Activated CD4-positive, alpha-beta T cell treated with anti-CD3 and anti-CD28 coated beads for 4 hours (primary cell): ENCODE measurements around the gene UNC80.

Experiments
- DNase-seq, 2 donors: peaks; one replicate each; pipeline ENCODE4 v3.0.0-alpha.2; 2020

Gene UNC80

DNA sequence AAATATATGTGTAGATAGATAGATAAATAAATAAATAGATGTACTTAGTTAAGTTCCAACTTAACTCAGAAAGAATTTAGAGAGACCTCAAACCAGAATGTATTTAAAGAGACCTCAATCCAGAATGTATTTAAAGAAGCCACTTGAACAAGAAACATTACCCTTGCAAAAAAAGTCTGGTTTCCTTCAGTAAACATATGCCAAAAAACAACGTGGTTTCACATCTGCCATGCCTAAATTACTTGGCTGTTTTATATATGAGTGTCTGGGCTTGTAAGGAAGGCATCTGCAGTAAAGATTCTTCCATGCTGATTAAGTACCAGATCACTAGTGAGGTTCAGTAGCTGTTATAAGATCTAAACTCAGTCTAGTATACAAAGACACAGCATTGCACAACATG, 201.7 kb downstream of the UNC80 start:
- DNase-seq: no peak

DNA sequence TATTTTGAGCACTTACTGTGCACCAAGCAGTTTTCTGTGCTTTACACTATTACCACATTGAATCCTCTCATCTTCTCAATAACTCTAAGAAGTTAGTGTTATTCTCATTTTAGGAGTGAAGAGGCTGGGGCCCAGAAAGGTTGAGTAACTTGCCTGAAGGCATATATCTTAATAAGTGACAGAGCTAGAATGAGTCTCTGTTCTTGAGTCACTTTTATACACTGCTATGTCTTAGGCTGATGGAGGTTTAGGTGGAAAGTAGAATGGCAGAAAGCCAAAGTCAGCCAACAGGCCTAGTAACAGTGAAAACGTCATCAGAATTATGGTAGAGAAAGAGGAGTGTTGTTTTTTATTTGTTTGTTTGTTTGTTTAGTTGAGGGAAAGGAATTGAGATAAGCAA, 202.9 kb downstream of the UNC80 start:
- no peak for DNase-seq

- DNase-seq: no peak
Measured at GRCh38 chr2:209976698-209977385, 205.2 kb downstream of the UNC80 start.

DNA sequence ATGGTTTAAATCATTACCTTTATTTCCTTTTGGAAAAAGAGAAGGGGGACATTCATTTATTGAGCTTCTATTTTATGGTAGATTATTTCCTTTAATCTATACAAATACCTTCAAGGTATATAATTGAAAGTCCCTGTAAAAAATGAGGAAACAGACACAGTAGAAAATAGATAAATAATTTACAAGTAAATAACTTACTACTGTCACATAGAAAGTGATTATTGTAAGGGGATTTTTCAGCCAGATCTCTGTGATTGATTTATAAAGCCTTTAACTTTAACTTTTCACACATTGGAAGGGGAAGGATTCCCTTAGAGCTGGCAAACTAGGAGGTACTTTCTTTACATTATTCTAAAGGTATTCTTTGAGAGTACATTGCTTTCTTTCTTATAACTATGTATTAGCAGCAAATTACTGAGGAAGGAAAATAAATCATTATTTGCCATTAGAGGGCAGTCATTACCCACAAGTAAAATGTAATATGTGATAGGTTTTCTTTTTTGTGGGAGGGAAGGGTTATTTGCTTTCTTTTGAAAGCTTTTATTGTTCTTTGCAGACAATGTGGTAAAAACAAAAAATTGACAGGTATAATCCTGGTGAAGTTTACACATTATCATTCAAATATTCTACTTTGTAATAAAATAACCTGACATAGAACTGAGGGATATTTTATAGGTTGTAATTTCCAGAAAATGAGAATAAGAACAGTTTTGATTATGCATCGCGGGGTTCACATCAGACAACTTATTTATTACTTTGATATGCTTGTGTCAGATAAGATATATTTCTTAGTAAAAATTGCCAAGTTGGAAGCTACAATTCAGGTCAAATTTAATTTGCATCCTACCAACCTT, 206.0 kb downstream of the UNC80 start:
- no peak for DNase-seq

DNA sequence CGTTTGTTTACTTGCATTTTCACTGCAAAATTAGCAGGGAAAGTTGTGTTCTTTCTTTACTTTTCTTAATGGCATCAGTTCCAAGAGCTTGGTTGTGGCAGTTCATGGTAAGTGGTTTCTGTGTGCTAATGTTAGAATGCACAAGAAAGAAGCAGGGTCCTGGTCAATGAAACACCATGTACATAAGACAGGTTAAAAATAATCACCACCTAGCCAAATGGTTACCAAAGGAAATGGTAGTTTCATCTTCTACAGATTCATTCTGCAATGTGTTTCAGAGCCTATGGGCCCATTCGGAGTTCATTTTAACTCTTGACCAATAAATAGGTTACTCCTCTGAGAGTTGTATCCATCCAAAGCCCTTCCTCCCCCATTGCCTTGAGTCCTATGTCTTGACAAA, 212.7 kb downstream of the UNC80 start:
- no peak for DNase-seq

GRCh38 chr2:209985874-209986273, 214.2 kb downstream of the UNC80 start:
- DNase-seq: no peak

DNA sequence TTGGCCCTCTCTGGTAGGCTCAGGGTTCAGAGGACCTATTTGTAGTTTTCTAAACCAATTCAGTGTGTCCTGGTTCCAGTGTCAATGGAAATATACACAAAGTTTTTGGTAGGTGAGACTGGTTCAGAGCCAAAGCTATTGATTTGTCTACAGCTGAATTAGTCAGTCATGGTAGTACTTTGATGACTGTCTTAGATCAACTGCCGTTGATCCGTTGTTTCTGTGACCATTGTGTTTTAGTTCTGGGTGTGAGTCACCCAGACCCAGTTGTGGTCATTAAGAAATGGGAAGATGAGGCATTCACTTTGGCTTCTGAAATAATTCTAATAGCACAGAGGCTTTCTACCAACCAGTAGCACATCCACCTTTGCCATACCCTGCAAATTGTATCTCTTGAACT, 214.8 kb downstream of the UNC80 start:
- DNase-seq: no peak

GRCh38 chr2:209988010-209988409, 216.4 kb downstream of the UNC80 start:
- no peak for DNase-seq

- DNase-seq: no peak
Measured at GRCh38 chr2:209990838-209991237, 219.2 kb downstream of the UNC80 start.

DNA sequence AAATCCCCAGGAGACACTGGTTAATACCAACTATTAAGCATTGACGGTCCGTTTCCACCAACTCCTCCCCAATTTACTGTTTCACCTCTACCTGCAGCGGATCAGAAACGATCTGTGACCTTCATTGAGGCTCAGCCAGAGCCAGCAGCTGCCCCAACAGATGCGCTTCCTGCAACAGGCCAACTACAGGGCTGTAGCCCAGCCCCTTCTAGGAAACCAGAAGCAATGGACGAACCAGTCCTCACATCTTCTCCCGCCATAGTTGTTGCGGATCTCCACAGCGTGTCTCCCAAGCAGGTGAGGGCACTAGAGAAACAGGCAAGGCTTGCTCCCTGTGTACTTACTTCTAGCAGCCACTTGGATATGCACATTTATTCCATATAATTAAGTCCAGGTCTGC, 222.3 kb downstream of the UNC80 start:
- DNase-seq: no peak

- DNase-seq: no peak
Measured at GRCh38 chr2:209998596-209998995, 227.0 kb downstream of the UNC80 start.

- DNase-seq: no peak
Measured at GRCh38 chr2:210000464-210001324, 229.1 kb downstream of the UNC80 start.

DNA sequence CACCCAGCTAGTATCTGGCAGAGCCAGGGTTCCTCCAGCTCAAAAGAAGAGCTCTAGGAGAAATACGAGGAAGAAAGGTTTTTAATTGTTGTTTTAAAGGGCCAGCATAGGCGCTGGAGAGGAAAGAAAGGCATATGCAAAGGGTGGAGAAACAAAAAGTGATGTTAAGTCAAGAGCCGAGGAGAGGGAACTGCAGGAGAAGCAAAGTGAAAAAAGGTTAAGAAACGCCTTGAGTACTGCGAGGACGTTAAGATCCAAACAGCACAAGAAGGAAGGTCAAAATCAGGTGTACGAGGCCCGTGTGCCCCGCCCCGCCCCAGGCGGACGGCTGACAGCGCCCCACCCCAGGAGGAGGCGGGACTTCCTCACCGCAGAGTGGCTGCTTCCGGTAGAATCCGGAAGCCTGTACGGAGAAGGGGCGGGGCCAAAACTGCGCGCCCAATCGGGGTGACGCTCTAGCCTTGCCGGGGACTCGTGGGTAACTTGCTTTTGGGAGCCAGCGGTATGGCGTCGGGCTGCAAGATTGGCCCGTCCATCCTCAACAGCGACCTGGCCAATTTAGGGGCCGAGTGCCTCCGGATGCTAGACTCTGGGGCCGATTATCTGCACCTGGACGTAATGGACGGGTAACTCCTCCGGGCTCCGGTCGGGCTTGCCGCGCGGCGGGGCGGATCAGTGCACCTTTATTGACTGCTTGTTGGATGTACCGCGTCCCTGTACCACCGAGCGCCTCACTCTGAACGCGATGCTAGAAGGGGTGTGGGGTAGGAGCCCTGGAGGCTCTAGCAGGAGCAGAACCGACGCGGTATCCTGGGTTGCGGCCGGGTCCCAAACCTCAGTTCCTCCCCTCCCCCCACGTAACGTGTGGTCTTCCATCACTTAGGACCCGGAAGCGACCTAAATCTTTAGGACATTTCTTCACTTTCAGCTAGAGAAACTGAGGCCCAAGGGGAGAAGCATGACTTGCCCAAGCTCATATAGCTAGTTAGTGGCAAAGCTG, 230.8 kb downstream of the UNC80 start, which contains the start of gene RPE:
TSS of gene RPE (plus strand) at position 481 of the 1,000 bp plus-strand sequence. CDS start at position 505, 24 bp downstream.
- peak; percentile 97 to 98 for DNase-seq

- DNase-seq: no peak
Measured at GRCh38 chr2:210003359-210003758, 231.7 kb downstream of the UNC80 start.

DNA sequence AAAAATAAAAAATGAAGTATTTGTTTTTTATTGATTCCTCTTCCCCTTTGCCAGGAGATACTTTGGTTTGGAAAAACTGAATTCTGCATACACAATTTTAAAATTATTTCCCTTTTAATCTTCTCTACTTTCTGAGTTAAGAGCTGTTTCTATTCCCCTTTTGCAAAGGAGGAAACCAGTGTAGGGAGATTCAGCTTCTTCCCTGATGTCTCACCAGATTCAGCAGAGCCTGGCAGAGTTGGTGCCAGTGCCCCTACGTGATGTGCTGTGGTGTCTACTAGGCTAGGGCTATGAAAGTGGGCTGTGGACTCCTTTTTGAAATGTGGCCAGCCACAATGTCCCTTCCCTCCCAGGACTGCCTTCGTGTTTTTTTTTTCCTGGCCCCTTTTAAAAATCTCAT, 233.2 kb downstream of the UNC80 start:
- no peak for DNase-seq

DNA sequence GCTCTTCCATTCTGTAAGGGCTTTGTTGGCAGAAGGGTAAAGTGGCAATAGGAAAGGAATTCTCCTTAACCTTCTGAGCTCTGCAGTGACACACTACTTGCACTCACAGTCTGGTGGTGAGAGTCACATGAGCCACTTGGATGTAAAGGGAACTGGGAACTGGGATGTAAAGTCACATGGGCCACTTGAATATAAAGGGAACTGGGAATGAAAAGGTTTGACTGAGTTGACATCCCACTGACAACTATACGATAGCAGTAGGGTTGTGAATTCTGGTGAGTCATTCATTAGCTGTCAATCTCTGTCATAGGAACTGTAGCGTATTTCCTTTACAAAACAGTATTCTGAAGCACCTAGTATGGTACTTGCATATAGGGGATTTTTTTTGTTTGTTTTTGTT, 236.3 kb downstream of the UNC80 start:
- no peak for DNase-seq

DNA sequence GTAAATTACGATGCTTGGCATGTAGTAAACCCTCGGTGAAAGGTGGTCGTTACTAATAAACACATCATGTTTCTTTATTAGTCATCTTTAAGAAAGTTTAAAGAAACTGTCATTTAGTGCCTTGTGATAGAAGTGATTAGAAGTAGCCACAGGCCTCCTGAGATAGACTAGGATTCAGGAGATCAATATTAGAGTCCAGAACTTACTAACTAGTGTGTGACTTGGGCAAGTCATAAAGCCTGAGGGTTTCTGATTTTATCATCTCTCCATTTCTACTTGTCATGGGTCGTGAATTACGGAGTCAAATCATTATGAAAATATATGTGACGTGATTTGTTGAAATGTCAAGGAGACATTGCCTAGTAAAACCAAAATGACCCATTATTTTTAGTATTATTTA, 237.5 kb downstream of the UNC80 start:
- no peak for DNase-seq

DNA sequence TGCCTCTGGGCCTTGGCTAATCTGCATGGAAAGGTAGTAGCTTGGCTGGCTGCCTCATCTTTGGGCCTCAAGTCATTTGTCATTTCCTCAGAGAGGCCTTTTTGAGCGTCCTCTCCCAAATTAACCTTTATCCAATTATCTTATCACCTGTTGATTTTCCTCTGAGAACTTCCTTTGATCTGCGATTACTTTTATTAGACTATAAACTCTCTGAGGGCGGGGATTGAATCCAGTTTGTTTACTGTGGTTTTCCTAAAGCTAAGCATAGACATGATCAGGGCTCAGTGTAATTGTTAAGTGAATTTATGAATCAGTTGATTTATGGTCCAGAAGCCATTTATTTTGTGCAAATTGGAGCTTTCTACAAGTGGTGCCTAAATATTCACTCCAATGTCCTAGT, 238.3 kb downstream of the UNC80 start:
- no peak for DNase-seq

- DNase-seq: no peak
Measured at GRCh38 chr2:210020138-210020537, 248.5 kb downstream of the UNC80 start.

DNA sequence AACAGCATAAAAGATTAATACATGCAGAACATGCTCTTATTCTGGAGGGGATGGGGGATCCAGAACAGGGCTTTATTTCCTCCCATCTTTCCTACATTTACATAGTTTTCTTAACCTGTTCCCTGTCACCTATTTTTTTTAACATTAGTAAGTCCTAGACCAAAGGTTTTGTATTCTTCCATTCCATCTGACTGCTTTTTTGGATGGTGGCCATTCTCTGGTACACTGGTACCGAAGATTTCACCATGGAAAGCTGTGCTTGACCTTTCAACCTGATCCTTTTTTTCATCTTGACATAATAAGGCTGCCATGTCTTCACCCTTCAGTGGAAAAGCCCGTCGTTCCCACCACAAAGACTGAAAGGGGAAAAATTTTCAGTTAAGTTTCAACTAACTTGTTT, 251.2 kb downstream of the UNC80 start:
- no peak for DNase-seq

GRCh38 chr2:210027608-210028007, 256.0 kb downstream of the UNC80 start:
- no peak for DNase-seq

DNA sequence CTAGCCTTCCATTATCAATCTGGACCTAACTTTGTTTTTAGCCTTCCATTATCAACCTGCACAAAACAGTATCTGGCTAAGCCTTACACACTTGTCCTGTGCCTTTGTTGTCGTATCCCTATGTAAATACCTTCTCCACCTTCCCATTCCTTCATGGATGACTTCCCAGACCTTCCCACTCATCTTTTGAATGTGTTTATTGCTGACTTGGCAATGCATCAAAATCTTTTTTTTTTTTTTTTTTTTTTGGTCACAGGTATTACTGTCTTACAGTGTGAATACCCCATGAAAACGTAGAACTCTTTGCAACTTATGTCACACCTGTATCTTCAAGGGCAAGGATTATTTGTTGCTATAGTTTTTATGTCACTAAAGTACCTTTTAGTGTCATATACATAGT, 256.5 kb downstream of the UNC80 start:
- DNase-seq: no peak
